Astrocyte (in vitro differentiated cells and primary cell): Measurements from ENCODE around the gene HSD11B1. TPM values are rescaled to one million over a fixed set of nuclear protein-coding genes. Genes with fewer than 3 reads are reported as not detected.

Source experiments
- DNase-seq: peaks from one replicate; pipeline ENCODE4 v3.0.0-alpha.2; 2010; ENCODE audit warnings: low read depth
- FAIRE-seq: peaks from 2 replicates; lab custom pipeline; 2011; peaks lifted over from hg19 to GRCh38; lab: Jason Lieb, UNC
- H2AFZ ChIP-seq: 2 replicates; pipeline ENCODE4 v1.6.0; 2012; ENCODE audit warnings: low read depth, low read length, inconsistent platforms
- H3K27ac ChIP-seq: 2 replicates; pipeline ENCODE4 v1.5.1; 2011; ENCODE audit warnings: low read depth, low read length, inconsistent platforms
- H3K27me3 ChIP-seq: 2 replicates; pipeline ENCODE4 v1.6.0; 2011; ENCODE audit warnings: low read length, inconsistent platforms; ENCODE audit not compliant: insufficient read depth
- H3K36me3 ChIP-seq: 2 replicates; pipeline ENCODE4 v1.5.1; 2011; ENCODE audit warnings: low read length, inconsistent platforms; ENCODE audit not compliant: insufficient read depth
- H3K4me1 ChIP-seq: 2 replicates; pipeline ENCODE4 v1.5.1; 2011; ENCODE audit warnings: low read length, inconsistent platforms; ENCODE audit not compliant: insufficient read depth
- H3K4me2 ChIP-seq: 2 replicates; pipeline ENCODE4 v1.6.0; 2012; ENCODE audit warnings: low read length, inconsistent platforms
- H3K4me3 ChIP-seq: 2 replicates; pipeline ENCODE4 v1.5.1; 2011; ENCODE audit warnings: low read depth, mild to moderate bottlenecking, low read length, inconsistent platforms; ENCODE audit not compliant: insufficient read depth
- H3K79me2 ChIP-seq: 2 replicates; pipeline ENCODE4 v1.6.0; 2012; ENCODE audit warnings: mild to moderate bottlenecking, low read length, inconsistent platforms; ENCODE audit not compliant: insufficient read depth
- H3K9ac ChIP-seq: 2 replicates; pipeline ENCODE4 v1.6.0; 2012; ENCODE audit warnings: mild to moderate bottlenecking, low read length, inconsistent platforms
- H3K9me3 ChIP-seq: 2 replicates; pipeline ENCODE4 v1.5.1; 2012; ENCODE audit warnings: low read depth, mild to moderate bottlenecking, low read length, inconsistent platforms; ENCODE audit not compliant: insufficient read depth
- H4K20me1 ChIP-seq: 2 replicates; pipeline ENCODE4 v1.6.0; 2012; ENCODE audit warnings: low read length, inconsistent platforms; ENCODE audit not compliant: insufficient read depth
- H3K27ac Mint-ChIP-seq: one replicate; pipeline ENCODE4 v1.8.0; 2021; ENCODE audit warnings: mild to moderate bottlenecking, mixed read lengths; ENCODE audit not compliant: unreplicated experiment
- H3K27me3 Mint-ChIP-seq: one replicate; pipeline ENCODE4 v1.8.0; 2021; ENCODE audit warnings: low read depth, mixed read lengths; ENCODE audit not compliant: unreplicated experiment
- H3K36me3 Mint-ChIP-seq: one replicate; pipeline ENCODE4 v1.8.0; 2021; ENCODE audit warnings: low read depth, mixed read lengths; ENCODE audit not compliant: unreplicated experiment
- H3K4me1 Mint-ChIP-seq: one replicate; pipeline ENCODE4 v1.8.0; 2021; ENCODE audit warnings: low read depth, mixed read lengths; ENCODE audit not compliant: unreplicated experiment
- H3K4me3 Mint-ChIP-seq: one replicate; pipeline ENCODE4 v1.8.0; 2021; ENCODE audit warnings: mild to moderate bottlenecking, moderate library complexity, mixed read lengths; ENCODE audit not compliant: unreplicated experiment
- H3K9me3 Mint-ChIP-seq: one replicate; pipeline ENCODE4 v1.8.0; 2021; ENCODE audit warnings: mild to moderate bottlenecking, mixed read lengths; ENCODE audit not compliant: unreplicated experiment
- CTCF ChIP-seq: IDR thresholded peaks from 2 replicates; pipeline ENCODE4 v1.5.1; 2011; ENCODE audit warnings: low read depth, mild to moderate bottlenecking, inconsistent platforms, low read length, moderate library complexity; ENCODE audit not compliant: insufficient read depth
- EZH2 ChIP-seq: IDR thresholded peaks from 2 replicates; pipeline ENCODE4 v1.6.1; 2012; ENCODE audit warnings: mild to moderate bottlenecking, low read length, inconsistent platforms; ENCODE audit not compliant: insufficient read depth
- total RNA-seq: library from RNA; stranded (reverse); gene quantifications from 2 replicates; pipeline ENCODE4 v1.2.1, GENCODE V29; 2021

The HSD11B1 gene
- total RNA-seq, 1 donor from 2014 or later = not detected

GRCh38 chr1:209688746-209689234 is 15.9 kb upstream of the HSD11B1 start:
- Histone ChIP-seq H3K4me1 (peaks cover 7% of the 10 kb centered on the region), H4K20me1 (no peaks in the 10 kb centered on the region), H2AFZ (no peak overlapping the region), H3K4me3 (no peak overlapping the region), H3K9ac (no peak overlapping the region), H3K9me3 (no peaks in the 10 kb centered on the region), H3K27me3 (peaks cover 11% of the 10 kb centered on the region), H3K36me3 (no peaks in the 10 kb centered on the region), H3K27ac (no peak overlapping the region), H3K79me2 (no peaks in the 10 kb centered on the region), H3K4me2 (no peak overlapping the region)
- peak overlapping the region; percentile 16 for H3K27ac Mint-ChIP-seq
- no peaks in the 10 kb centered on the region for H3K9me3 Mint-ChIP-seq
- H3K4me1 Mint-ChIP-seq = peaks cover 20% of the 10 kb centered on the region
- no peaks in the 10 kb centered on the region for H3K36me3 Mint-ChIP-seq
- DNase-seq (peak; percentile 51), FAIRE-seq (no peak)
- no peak overlapping the region for H3K4me3 Mint-ChIP-seq
- TF ChIP-seq EZH2 (no peak), CTCF (no peak)
- H3K27me3 Mint-ChIP-seq = peaks cover 22% of the 10 kb centered on the region

- Mint-ChIP-seq H3K4me1 (peaks cover 20% of the 10 kb centered on the region), H3K4me3 (no peak overlapping the region), H3K27ac (no peak overlapping the region), H3K27me3 (peaks cover 29% of the 10 kb centered on the region), H3K36me3 (no peaks in the 10 kb centered on the region), H3K9me3 (no peaks in the 10 kb centered on the region)
- FAIRE-seq (no peak), DNase-seq (no peak)
- no peaks in the 10 kb centered on the region for H4K20me1 ChIP-seq
- H3K9ac ChIP-seq = no peak overlapping the region
- no peaks in the 10 kb centered on the region for H3K36me3 ChIP-seq
- H2AFZ ChIP-seq = no peak overlapping the region
- H3K4me1 ChIP-seq = peaks cover 7% of the 10 kb centered on the region
- no peak overlapping the region for H3K4me3 ChIP-seq
- H3K79me2 ChIP-seq = no peaks in the 10 kb centered on the region
- H3K27me3 ChIP-seq = peaks cover 18% of the 10 kb centered on the region
- H3K9me3 ChIP-seq = no peaks in the 10 kb centered on the region
- no peak overlapping the region for H3K27ac ChIP-seq
- no peak overlapping the region for H3K4me2 ChIP-seq
- no peak for TF ChIP-seq EZH2
- no peak for TF ChIP-seq CTCF
Observed at GRCh38 chr1:209689477-209689876, 15.2 kb upstream of the HSD11B1 start.

GRCh38 chr1:209691237-209691636 is 13.4 kb upstream of the HSD11B1 start:
- peaks cover 33% of the 10 kb centered on the region for H3K27me3 Mint-ChIP-seq
- FAIRE-seq = no peak
- H3K4me3 Mint-ChIP-seq = no peak overlapping the region

More at GRCh38 chr1:209691237-209691636, 13.4 kb upstream of the HSD11B1 start:
- Histone ChIP-seq H3K27ac (no peak overlapping the region), H3K36me3 (no peaks in the 10 kb centered on the region), H3K9ac (no peak overlapping the region), H4K20me1 (no peaks in the 10 kb centered on the region), H3K27me3 (peaks cover 24% of the 10 kb centered on the region), H3K9me3 (no peaks in the 10 kb centered on the region), H3K4me2 (no peak overlapping the region), H3K4me1 (peaks cover 7% of the 10 kb centered on the region), H3K4me3 (no peak overlapping the region), H2AFZ (no peak overlapping the region), H3K79me2 (no peaks in the 10 kb centered on the region)
- no peaks in the 10 kb centered on the region for H3K36me3 Mint-ChIP-seq
- peaks cover 20% of the 10 kb centered on the region for H3K4me1 Mint-ChIP-seq
- H3K27ac Mint-ChIP-seq = no peak overlapping the region
- H3K9me3 Mint-ChIP-seq = peaks cover under 1% of the 10 kb centered on the region
- TF ChIP-seq CTCF (no peak), EZH2 (no peak)
- no peak for DNase-seq
